GM08714 (cell line): ENCODE results near the gene KLHDC10.
A peak's percentile ranks its signal among the peaks of the same experiment; 100 is the strongest.
"Not testable (repeated sequence)": the region's sequence is repeated elsewhere in the genome, so short reads cannot be mapped to it uniquely, and the experiment has no call there.

Experiments
- H3K4me3 ChIP-seq: fragments of 200-500 bp; sonication (Bioruptor generic); 2 replicates; pipeline ENCODE4 v1.5.1; 2014; ENCODE audit warnings: mild to moderate bottlenecking, low read length, inconsistent platforms
- ZNF274 ChIP-seq: IDR thresholded peaks from 2 replicates; pipeline ENCODE4 v1.6.1; 2012; ENCODE audit warnings: mild to moderate bottlenecking, low read depth, low read length

The KLHDC10 gene

GRCh38 chr7:130069978-130070860 lies at the start of gene KLHDC10:
KLHDC10 (plus strand) TSS chr7:130070534; CDS start chr7:130070644, 110 bp downstream.
- peak within 1 kb of the TSS; percentile 99 for H3K4me3 ChIP-seq

DNA sequence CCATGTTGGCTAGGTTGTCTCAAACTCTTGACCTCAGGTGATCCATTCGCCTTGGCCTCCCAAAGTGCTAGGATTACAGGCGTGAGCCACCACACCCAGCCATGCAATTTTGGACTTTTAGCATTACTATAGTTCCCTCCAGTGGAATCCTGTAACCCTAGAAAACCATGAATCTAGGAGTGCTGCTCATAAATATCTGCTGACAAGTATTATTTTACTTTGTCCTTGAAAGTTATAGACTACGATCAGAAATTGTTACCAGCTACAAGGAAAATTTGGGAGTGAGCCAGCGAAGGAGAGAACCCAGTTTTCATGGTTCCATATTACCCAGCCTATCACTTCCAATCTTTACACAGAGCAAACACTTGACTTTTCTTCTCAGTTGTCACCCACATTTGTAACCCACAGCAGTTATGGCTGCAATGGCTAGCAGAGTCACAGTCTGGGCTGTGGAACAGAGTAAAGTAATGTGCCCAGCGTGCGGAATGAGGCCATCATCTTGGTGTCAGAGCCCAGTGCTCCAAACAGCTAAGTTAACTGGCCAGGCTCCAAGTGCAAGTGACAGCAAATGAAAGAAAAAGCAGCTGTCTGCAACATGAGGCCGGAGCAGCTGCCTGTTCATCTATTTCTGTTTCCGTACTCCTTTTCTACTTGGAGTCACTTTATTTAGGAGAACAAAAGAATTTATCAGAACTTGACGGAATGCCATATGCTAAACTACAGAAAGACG lies 49.1 kb upstream of the KLHDC10 start:
- TF ChIP-seq ZNF274, result no peak
- no peak overlapping the region for H3K4me3 ChIP-seq

More at GRCh38 chr7:130069978-130070860, at the start of gene KLHDC10:
- no peak for TF ChIP-seq ZNF274

GRCh38 chr7:130022115-130022514 lies 48.2 kb upstream of the KLHDC10 start:
- TF ChIP-seq ZNF274, result no peak
- H3K4me3 ChIP-seq, result no peak overlapping the region

- no peak overlapping the region for H3K4me3 ChIP-seq
- TF ChIP-seq ZNF274, result no peak
These were observed 47.6 kb upstream of the KLHDC10 start for GRCh38 chr7:130022623-130023175.

- no peak overlapping the region for H3K4me3 ChIP-seq
- no peak for TF ChIP-seq ZNF274
These were observed 45.9 kb upstream of the KLHDC10 start for GRCh38 chr7:130024390-130024789.

GRCh38 chr7:130032698-130033097 lies 37.6 kb upstream of the KLHDC10 start:
- no peak overlapping the region for H3K4me3 ChIP-seq
- TF ChIP-seq ZNF274, result no peak

DNA sequence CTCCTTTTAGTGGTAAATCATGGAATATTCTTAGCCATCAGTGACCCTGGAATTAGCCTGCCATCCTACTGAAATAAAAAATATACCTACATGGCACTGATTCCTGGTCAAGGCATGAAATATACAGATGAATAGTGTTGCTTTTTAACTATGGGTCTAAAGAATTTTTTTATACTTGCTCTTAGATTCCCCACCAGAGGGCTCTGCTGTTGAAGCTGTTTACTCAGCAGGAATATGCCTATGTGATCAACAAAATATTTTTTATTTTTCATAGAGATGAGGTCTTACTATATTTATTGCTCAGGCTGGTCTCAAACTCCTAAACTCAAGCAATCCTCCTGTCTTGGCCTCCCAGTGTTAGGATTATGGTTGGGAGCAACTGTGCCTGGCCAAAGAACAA lies 32.6 kb upstream of the KLHDC10 start:
- H3K4me3 ChIP-seq, result no peak overlapping the region
- no peak for TF ChIP-seq ZNF274

DNA sequence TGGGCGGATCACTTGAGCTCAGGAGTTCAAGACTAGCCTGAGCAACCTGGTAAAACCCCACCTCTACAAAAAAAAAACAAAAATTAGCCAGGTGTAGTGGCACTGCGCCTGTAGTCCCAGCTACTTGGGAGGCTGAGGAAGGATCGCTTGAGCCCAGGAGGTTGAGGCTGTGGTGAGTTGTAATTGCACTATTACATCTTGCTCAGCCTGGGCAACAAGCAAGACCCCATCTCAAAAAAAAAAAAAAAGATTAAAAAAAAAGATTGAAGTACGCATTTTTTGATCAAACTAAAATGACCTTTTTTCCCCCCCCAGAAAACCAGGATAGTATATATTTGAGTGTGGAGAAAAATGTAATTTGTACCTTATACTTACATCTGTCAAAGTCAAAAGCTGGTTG lies 29.8 kb upstream of the KLHDC10 start:
- H3K4me3 ChIP-seq, result no peak overlapping the region
- TF ChIP-seq ZNF274, result no peak

DNA sequence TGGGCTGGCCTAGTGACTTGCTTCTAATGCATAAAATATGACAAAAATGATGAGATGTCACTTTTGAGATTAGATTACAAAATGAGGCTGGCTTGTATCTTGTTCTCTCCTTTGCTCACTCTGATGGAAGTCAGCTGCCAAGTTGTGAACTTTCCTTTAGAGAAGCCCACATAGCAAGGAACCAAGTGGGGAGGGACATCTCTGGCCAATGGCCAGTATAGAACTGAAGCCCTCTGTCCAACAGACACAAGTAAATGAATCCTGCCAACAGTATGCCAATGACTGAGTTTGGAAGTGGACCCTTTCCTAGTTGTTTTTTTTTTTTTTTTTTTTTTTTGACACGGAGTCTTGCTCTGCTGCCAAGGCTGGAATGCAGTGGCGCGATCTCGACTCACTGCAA lies 22.5 kb upstream of the KLHDC10 start:
- TF ChIP-seq ZNF274, result no peak
- no peak overlapping the region for H3K4me3 ChIP-seq

DNA sequence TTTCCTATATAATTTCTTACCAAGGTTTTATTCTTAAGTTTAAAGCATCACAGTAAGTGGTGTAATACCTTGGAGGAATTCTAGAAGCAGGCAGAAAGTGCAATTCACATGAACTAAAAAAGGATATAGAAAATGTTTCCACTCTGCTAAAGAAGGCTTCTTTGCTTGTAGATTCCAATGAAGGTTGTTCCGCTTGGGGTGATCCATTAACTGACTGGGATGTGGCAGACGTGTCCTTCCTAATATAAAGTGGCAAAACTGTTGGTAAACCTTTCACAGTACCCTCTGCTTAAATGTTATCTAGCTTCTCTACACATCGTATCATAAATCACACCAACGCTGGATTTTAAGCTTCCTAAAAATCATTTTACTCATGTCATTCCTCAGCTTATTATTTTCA lies 21.4 kb upstream of the KLHDC10 start:
- H3K4me3 ChIP-seq, result no peak overlapping the region
- no peak for TF ChIP-seq ZNF274

DNA sequence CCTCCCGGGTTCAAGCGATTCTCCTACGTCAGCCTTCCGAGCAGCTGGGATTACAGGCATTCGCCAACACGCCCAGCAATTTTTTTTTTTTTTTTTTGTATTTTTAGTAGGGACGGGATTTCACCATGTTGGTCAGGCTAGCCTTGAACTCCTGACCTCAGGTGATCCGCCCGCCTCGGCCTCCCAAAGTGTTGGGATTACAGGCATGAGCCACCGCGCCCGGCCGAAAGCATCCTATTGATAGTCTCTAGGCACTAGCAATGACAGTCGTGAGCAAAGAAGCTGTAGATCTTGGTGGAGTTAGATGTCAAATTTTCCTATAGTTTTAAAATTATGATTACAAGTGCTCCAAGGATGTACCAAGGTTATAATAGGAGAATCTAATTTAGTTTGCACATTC lies 18.1 kb upstream of the KLHDC10 start:
- not testable (repeated sequence) for H3K4me3 ChIP-seq

DNA sequence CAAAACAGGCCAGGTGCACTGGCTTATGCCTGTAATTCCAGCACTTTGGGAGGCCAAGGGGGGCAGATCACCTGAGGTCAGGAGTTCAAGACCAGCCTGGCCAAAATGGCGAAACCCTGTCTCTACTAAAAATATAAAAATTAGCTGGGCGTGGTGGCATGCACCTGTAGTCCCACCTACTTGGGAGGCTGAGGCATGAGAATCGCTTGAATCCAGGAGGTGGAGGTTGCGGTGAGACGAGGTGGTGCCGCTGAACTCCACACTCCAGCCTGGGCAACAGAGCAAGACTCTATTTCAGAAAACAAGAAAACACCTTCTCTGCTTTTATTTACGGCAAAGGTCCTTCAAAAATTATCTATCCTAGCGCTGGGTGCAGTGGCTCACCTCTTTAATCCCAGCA lies 15.1 kb upstream of the KLHDC10 start:
- not testable (repeated sequence) for H3K4me3 ChIP-seq

DNA sequence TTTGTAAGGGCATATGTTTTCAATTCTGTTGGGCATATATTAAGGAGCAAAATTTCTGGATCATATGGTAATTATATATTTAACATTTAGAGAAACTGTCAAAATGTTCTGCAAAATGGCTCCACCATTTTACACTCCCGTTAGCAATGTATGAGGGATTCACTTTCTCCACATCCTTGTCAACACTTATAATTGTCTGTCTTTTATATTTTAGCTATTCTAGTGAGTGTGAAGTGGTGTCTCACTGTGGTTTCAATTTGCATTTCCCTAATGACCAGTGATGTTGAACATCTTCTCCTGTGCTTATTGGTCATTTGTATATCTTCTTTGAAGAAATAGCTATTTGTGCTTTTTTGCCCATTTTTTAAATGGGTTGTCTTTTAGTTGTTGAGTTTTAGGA lies 8.1 kb upstream of the KLHDC10 start:
- TF ChIP-seq ZNF274, result no peak
- no peak overlapping the region for H3K4me3 ChIP-seq

DNA sequence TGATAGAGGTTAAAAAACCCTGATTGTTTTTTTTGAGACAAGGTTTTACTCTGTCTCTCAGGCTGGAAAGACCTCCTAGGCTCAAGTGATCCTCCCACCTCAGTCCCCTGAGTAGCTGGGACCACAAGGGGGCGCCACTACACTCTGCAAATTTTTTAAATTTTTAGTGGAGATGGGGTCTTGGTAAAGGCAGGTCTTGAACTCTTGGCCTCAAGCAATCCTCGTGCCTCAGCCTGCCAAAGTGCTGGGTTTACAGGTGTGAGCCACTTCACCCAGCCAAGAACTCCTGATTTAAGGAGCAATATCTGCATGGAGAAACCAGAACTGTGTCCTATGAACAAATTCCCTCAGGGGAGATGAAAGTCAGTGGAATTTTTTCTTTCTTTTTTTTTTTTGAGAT lies 7.3 kb upstream of the KLHDC10 start:
- no peak overlapping the region for H3K4me3 ChIP-seq
- no peak for TF ChIP-seq ZNF274

DNA sequence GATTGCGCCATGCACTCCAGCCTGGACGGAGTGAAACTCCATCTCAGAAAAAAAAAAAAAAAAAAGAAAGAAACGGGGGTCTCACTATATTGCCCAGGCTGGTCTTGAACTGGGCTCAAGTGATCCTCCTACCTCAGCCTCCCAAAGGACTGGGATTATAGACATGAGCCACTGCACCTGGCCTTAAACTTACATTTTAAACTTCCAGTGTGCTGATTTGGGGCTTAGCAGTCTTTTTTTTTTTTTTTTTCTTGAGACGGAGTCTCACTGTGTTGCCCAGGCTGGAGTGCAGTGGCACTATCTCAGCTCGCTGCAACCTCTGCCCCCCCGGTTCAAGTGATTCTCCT lies 5.8 kb upstream of the KLHDC10 start:
- H3K4me3 ChIP-seq, result not testable (repeated sequence)

DNA sequence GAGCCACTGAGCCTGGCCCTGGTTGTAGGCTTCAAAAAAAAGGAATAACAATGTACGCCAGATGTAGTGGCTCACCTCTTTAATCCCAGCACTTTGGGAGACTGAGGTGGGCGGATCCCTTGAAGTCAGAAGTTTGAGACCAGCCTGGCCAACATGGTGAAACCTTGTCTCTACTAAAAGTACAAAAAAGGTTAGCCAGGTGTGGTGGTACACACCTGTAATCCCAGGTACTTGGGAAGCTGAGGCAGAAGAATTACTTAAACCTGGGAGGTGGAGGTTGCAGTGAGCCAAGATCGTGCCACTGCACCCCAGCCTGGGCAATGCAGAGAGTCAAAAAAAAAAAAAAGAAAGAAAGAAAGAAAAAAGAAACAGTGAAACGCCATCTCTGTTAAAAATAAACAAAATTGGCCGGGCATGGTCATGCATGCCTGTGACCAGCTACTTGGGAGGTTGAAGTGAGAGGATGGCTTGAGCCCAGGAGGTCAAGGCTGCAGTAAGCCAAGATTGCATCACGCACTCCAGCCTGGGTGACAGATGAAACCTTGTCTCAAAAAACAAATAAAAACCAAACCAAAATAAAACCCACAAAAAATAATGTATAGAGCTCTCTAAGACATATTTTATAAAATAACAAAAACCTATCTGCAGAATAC lies 4.7 kb upstream of the KLHDC10 start:
- no peak overlapping the region for H3K4me3 ChIP-seq
- no peak for TF ChIP-seq ZNF274
